K562 (cell line): Measurements from ENCODE around the gene DAAM1. TPM values are rescaled to one million over a fixed set of nuclear protein-coding genes. Genes with fewer than 3 reads are reported as not detected.

ENCODE experiments used
- ATAC-seq: fragments of 200-7000 bp; cut with Tn5 transposase; 3 replicates; pipeline ENCODE4 v1.9.1; 2020; ENCODE audit warnings: moderate library complexity
- BruUV-seq: library from RNA; stranded (reverse); fragments of 400-500 nt; replicated peaks from 2 replicates; lab custom pipeline; 2021; lab: Mats Ljungman, UMichigan
- CTCF ChIA-PET: fragments of 300-600 bp; formaldehyde crosslinking; extraction: SDS; loops from one replicate; lab custom pipeline; 2021; ENCODE audit warnings: low intra/inter-chr PET ratio; lab: Yijun Ruan, JAX
- POLR2A ChIA-PET: fragments of 300-600, 350-650 bp; sonication (Branson Sonifier 250); formaldehyde crosslinking; extraction: SDS; loops from one replicate; lab custom pipeline; 2021; ENCODE audit warnings: antibody characterized with exemption, inconsistent platforms; lab: Yijun Ruan, JAX
- DNase-seq, 4 experiments: peaks; one replicate each; pipeline versions ENCODE4 v3.0.0 to v3.0.0-alpha.2; 2011 to 2018; ENCODE audit warnings: low spot score in 3 of 4, mixed read lengths in 3 of 4; ENCODE audit errors: extremely low read depth in 1 of 4
- FAIRE-seq: peaks from 2 replicates; lab custom pipeline; 2011; peaks lifted over from hg19 to GRCh38; lab: Jason Lieb, UNC
- H2AFZ ChIP-seq: 2 replicates; pipeline ENCODE4 v1.6.0; 2011; ENCODE audit warnings: low read depth, low read length, control low read depth, inconsistent platforms
- H3K27ac ChIP-seq: fragments of 200-600 bp; 3 replicates; pipeline ENCODE4 v1.8.0; 2011; ENCODE audit warnings: low read depth, mild to moderate bottlenecking, control low read depth, inconsistent platforms, low read length, moderate library complexity, mixed read lengths; ENCODE audit errors: extremely low read depth
- H3K27me3 ChIP-seq, 2 experiments: fragments of 300-600 bp in 1 of 2; 2 replicates in 1 of 2; 3 replicates in 1 of 2; pipeline versions ENCODE4 v1.6.0 to v1.8.0; 2011; ENCODE audit warnings: inconsistent platforms in 2 of 2, low read length in 2 of 2, mild to moderate bottlenecking in 1 of 2, mixed read lengths in 1 of 2, moderate library complexity in 1 of 2; ENCODE audit not compliant: control insufficient read depth in 2 of 2, insufficient read depth in 2 of 2
- H3K36me3 ChIP-seq: fragments of 300-600 bp; 3 replicates; pipeline ENCODE4 v1.8.0; 2011; ENCODE audit warnings: mild to moderate bottlenecking, low read length, inconsistent platforms; ENCODE audit not compliant: control insufficient read depth, insufficient read depth
- H3K4me1 ChIP-seq, 2 experiments: fragments of 200-600 bp in 1 of 2; replicated peaks in 1 of 2; 2 replicates in 1 of 2; 3 replicates in 1 of 2; pipeline versions ENCODE4 v1.5.1 to v1.8.0; 2011; ENCODE audit warnings: inconsistent platforms in 2 of 2, low read length in 2 of 2, mild to moderate bottlenecking in 1 of 2, mixed read lengths in 1 of 2, moderate library complexity in 1 of 2; ENCODE audit not compliant: control insufficient read depth in 2 of 2, insufficient read depth in 2 of 2
- H3K4me2 ChIP-seq: 2 replicates; pipeline ENCODE4 v1.6.1; 2011; ENCODE audit warnings: low read length, control low read depth, inconsistent platforms, mixed read lengths; ENCODE audit not compliant: insufficient read depth
- H3K4me3 ChIP-seq: fragments of 200-600 bp; sonication (generic), shearing (Covaris generic); 2 replicates; pipeline ENCODE4 v1.5.1; 2016; ENCODE audit warnings: control low read depth, inconsistent platforms
- H3K79me2 ChIP-seq: fragments of 200-600 bp; 3 replicates; pipeline ENCODE4 v1.8.0; 2011; ENCODE audit warnings: low read length, inconsistent platforms; ENCODE audit not compliant: control insufficient read depth, insufficient read depth
- H3K9ac ChIP-seq, 2 experiments: 2 replicates each; pipeline versions ENCODE4 v1.6.0 to v1.6.1; 2011; ENCODE audit warnings: low read depth in 2 of 2, low read length in 2 of 2, control low read depth in 1 of 2, inconsistent platforms in 1 of 2, mild to moderate bottlenecking in 1 of 2, mixed read lengths in 1 of 2; ENCODE audit not compliant: insufficient read depth in 1 of 2
- H3K9me1 ChIP-seq: one replicate; pipeline ENCODE4 v1.6.0; 2011; ENCODE audit warnings: inconsistent platforms, mild to moderate bottlenecking, low read length, moderate library complexity; ENCODE audit not compliant: control insufficient read depth, insufficient read depth
- H3K9me3 ChIP-seq: replicated peaks from 2 replicates; pipeline ENCODE4 v1.5.1; 2011; ENCODE audit warnings: low read depth, low read length, inconsistent platforms; ENCODE audit not compliant: control insufficient read depth, insufficient read depth
- H4K20me1 ChIP-seq: replicated peaks from 2 replicates; pipeline ENCODE4 v1.6.1; 2011; ENCODE audit warnings: low read length, inconsistent platforms, mixed read lengths; ENCODE audit not compliant: control insufficient read depth, insufficient read depth
- NCOA6 ChIP-seq: fragments of 450-650 bp; IDR thresholded peaks from 2 replicates; pipeline ENCODE4 v1.6.1; 2017; ENCODE audit warnings: mild to moderate bottlenecking
- SRSF3 ChIP-seq: fragments of 200-400 bp; formaldehyde crosslinking; IDR thresholded peaks from 2 replicates; pipeline ENCODE4 v1.6.1; 2016; ENCODE audit warnings: mild to moderate bottlenecking, low read length, moderate library complexity; ENCODE audit not compliant: insufficient read depth
- WGBS: fragments of 100-300 bp; shearing (Covaris generic); methylation state at CpG from one replicate; pipeline ENCODE4 v1.1.6; 2016; ENCODE audit warnings: low coverage, mixed read lengths; ENCODE audit not compliant: insufficient coverage; ENCODE audit errors: missing lambda C conversion rate; 5-methylcytosine and 5-hydroxymethylcytosine counted together
- in situ Hi-C: fragments of 300-500 bp; cut with MboI; formaldehyde crosslinking; loops from 4 replicates; pipeline ENCODE4 v1.15.0; 2018; ENCODE audit warnings: inconsistent platforms, mixed read lengths
- intact Hi-C: fragments of 100-400 bp; cut with micrococcal nuclease; formaldehyde crosslinking; loops from 2 replicates; pipeline ENCODE4 v1.14.2; 2022
- polyA plus RNA-seq, 8 experiments: library from polyadenylated mRNA; depleted of rRNA in 4 of 8; stranded (reverse) in 5 of 8; unstranded in 3 of 8; fragments of >200 nt; fragmentation: Nextera tagmentation in 2 of 8; fragmentation: Illumina TruSeq in 1 of 8; extraction: Ambion mirVana in 2 of 8; extraction: Trizol in 1 of 8; gene quantifications; 2 replicates each; pipeline versions ENCODE4 v1.2.1 to v1.2.3, GENCODE V29; 2011 to 2014; ENCODE audit warnings: inconsistent platforms in 1 of 8, missing spikeins in 1 of 8
- total RNA-seq, 7 experiments: library from RNA; depleted of rRNA in 6 of 7; stranded (reverse); fragments of >200 nt in 6 of 7; fragmentation: Illumina TruSeq in 2 of 7; extraction: Trizol in 2 of 7; gene quantifications; 2 replicates each; pipeline versions ENCODE4 v1.2.1 to v1.2.3, GENCODE V29; 2011 to 2021; ENCODE audit warnings: low replicate concordance in 1 of 7
- TF ChIP-seq, protein P1 (sequence below): fragments of 450-650 bp; IDR thresholded peaks from one replicate; pipeline ENCODE4 v1.6.1; 2018; ENCODE audit warnings: mild to moderate bottlenecking, moderate library complexity; ENCODE audit not compliant: partially characterized antibody
- TF ChIP-seq, protein P2 (sequence below): fragments of 250-450 bp; sonication (Bioruptor Pico); IDR thresholded peaks from 2 replicates; pipeline ENCODE4 v1.4.0; 2020; ENCODE audit warnings: mild to moderate bottlenecking, moderate library complexity

DAAM1 gene
- total and polyA plus RNA-seq, 9 of the 15 experiments (the other 6 are each of a cell fraction or from before 2014, with no cell fraction given), result 3.6 to 11.6 (median 6.7) TPM

DNA sequence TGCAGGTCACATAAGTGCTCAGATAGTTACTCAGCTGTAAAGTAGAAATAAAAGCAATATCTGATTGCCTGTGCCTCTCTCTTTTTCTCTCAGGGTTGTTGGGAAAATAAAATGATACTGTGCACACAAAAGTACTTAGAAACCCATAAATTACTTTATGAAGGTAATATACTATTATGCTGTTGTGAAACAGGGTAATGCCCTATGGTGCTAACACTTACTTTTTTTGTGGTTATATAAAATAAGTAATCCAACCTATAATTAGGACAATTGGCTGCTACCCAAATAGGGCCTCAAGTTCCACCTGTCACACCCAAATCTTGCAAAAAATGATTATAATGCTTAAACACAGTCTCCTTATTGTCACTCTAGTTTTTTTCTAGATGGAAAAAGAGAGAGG, 50.6 kb downstream of the DAAM1 start (continued):
- TF ChIP-seq, protein P1, sequence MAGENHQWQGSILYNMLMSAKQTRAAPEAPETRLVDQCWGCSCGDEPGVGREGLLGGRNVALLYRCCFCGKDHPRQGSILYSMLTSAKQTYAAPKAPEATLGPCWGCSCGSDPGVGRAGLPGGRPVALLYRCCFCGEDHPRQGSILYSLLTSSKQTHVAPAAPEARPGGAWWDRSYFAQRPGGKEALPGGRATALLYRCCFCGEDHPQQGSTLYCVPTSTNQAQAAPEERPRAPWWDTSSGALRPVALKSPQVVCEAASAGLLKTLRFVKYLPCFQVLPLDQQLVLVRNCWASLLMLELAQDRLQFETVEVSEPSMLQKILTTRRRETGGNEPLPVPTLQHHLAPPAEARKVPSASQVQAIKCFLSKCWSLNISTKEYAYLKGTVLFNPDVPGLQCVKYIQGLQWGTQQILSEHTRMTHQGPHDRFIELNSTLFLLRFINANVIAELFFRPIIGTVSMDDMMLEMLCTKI, result no peak

DNA sequence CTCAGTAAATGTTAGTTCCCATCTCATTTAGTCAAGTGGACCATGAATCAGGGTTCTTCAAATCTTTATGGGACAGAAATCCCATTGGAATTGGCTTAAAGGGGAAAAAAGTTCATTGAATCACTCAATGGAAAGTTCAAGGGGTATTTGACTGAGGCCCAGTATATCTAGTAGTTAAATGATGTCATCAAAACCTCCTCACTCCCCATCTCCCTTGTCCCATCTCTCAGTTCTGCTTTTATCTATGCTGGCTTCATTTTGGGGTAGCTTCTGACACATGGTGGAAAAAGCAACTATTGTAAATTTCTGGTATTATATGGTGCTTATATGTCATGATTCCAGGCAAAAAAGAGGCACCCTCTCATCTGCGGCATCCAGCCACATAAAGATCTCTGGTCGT, 51.9 kb downstream of the DAAM1 start:
- intact Hi-C loops, result loop anchor here (10.0 kb wide), 1 partner anchor 86 kb away; no protein-coding TSS in a partner anchor
- BruUV-seq, result no TSS peak
- Histone ChIP-seq H3K4me3 (no peak overlapping the region), H3K9me3 (no peaks in the 10 kb centered on the region), H3K4me1 (no peaks in the 10 kb centered on the region; a peak in 1 of 5 replicates), H3K27ac (no peak overlapping the region), H3K9ac (no peak overlapping the region), H2AFZ (no peak overlapping the region), H3K27me3 (no peaks in the 10 kb centered on the region), H3K4me2 (no peak overlapping the region), H3K79me2 (no peaks in the 10 kb centered on the region), H3K36me3 (no peaks in the 10 kb centered on the region), H4K20me1 (no peaks in the 10 kb centered on the region), H3K9me1 (no peaks in the 10 kb centered on the region)
- ChIA-PET POLR2A (interaction anchor here (0.9 kb wide), 1 partner anchor 9 kb away, joined by 3 read pairs; no protein-coding TSS in a partner anchor), CTCF (no interaction called here)
- in situ Hi-C loops, result no loop called here
- DNase-seq, result no peak
- TF ChIP-seq, protein P2, sequence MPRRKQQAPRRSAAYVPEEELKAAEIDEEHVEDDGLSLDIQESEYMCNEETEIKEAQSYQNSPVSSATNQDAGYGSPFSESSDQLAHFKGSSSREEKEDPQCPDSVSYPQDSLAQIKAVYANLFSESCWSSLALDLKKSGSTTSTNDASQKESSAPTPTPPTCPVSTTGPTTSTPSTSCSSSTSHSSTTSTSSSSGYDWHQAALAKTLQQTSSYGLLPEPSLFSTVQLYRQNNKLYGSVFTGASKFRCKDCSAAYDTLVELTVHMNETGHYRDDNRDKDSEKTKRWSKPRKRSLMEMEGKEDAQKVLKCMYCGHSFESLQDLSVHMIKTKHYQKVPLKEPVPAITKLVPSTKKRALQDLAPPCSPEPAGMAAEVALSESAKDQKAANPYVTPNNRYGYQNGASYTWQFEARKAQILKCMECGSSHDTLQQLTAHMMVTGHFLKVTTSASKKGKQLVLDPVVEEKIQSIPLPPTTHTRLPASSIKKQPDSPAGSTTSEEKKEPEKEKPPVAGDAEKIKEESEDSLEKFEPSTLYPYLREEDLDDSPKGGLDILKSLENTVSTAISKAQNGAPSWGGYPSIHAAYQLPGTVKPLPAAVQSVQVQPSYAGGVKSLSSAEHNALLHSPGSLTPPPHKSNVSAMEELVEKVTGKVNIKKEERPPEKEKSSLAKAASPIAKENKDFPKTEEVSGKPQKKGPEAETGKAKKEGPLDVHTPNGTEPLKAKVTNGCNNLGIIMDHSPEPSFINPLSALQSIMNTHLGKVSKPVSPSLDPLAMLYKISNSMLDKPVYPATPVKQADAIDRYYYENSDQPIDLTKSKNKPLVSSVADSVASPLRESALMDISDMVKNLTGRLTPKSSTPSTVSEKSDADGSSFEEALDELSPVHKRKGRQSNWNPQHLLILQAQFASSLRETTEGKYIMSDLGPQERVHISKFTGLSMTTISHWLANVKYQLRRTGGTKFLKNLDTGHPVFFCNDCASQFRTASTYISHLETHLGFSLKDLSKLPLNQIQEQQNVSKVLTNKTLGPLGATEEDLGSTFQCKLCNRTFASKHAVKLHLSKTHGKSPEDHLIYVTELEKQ (CRISPR knock-in tag), result no peak
- no peak for TF ChIP-seq NCOA6
- no peak for TF ChIP-seq SRSF3
- no peak for FAIRE-seq
- whole genome bisulfite sequencing, result 52% methylated on average over 2 of the region's 2 CpGs
- no peak for ATAC-seq
